Lower leg skin (tissue), 3 donors: ENCODE data around the gene SUOX.

Experiments used
- POLR2A ChIP-seq, 2 donors: fragments of 450-650 bp; IDR thresholded peaks; one replicate each; pipeline ENCODE4 v1.6.1; 2016 to 2017; ENCODE audit warnings: antibody characterized with exemption in 2 of 2, mild to moderate bottlenecking in 1 of 2, moderate library complexity in 1 of 2
- TF ChIP-seq, protein P1 (sequence below), 3 donors: fragments of 450-650 bp; IDR thresholded peaks; one replicate each; pipeline ENCODE4 v1.5.1; 2016; ENCODE audit warnings: antibody characterized with exemption in 3 of 3, mild to moderate bottlenecking in 3 of 3, moderate library complexity in 2 of 3

- TF ChIP-seq, protein P1, sequence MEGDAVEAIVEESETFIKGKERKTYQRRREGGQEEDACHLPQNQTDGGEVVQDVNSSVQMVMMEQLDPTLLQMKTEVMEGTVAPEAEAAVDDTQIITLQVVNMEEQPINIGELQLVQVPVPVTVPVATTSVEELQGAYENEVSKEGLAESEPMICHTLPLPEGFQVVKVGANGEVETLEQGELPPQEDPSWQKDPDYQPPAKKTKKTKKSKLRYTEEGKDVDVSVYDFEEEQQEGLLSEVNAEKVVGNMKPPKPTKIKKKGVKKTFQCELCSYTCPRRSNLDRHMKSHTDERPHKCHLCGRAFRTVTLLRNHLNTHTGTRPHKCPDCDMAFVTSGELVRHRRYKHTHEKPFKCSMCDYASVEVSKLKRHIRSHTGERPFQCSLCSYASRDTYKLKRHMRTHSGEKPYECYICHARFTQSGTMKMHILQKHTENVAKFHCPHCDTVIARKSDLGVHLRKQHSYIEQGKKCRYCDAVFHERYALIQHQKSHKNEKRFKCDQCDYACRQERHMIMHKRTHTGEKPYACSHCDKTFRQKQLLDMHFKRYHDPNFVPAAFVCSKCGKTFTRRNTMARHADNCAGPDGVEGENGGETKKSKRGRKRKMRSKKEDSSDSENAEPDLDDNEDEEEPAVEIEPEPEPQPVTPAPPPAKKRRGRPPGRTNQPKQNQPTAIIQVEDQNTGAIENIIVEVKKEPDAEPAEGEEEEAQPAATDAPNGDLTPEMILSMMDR (IDR thresholded peaks at IDR 0.05): no peak
- TF ChIP-seq POLR2A (IDR thresholded peaks at IDR 0.05): no peak
These were observed 4.5 kb downstream of the SUOX start for GRCh38 chr12:56001487-56002100.
